K562 (cell line): Measurements from ENCODE around the gene CUL3. TPM values are rescaled to one million over a fixed set of nuclear protein-coding genes. Genes with fewer than 3 reads are reported as not detected.

Source experiments
- CHD1 ChIP-seq: fragments of 200-600 bp; sonication (generic); IDR thresholded peaks from one replicate; pipeline ENCODE4 v1.6.1; 2012; ENCODE audit warnings: mild to moderate bottlenecking, moderate library complexity, low read length, inconsistent platforms
- CXXC5 ChIP-seq: fragments of 250-450 bp; sonication (Bioruptor Pico); IDR thresholded peaks from 2 replicates; pipeline ENCODE4 v1.8.0; 2022; ENCODE audit warnings: inconsistent platforms, mild to moderate bottlenecking, moderate library complexity
- GABPA ChIP-seq: fragments of 200-800 bp; sonication (Bioruptor generic); conservative IDR thresholded peaks from 2 replicates; pipeline ENCODE4 v1.6.1; 2016; ENCODE audit warnings: low read depth, missing genetic modification characterization, missing compliant biosample characterization
- HMGXB4 ChIP-seq: sonication (generic); formaldehyde crosslinking; IDR thresholded peaks from 2 replicates; pipeline ENCODE4 v1.8.1; 2023; ENCODE audit warnings: mild to moderate bottlenecking, missing genetic modification reagents
- POLR2G ChIP-seq: fragments of 200-400 bp; formaldehyde crosslinking; IDR thresholded peaks from 2 replicates; pipeline ENCODE4 v1.6.1; 2017; ENCODE audit warnings: low read depth, mild to moderate bottlenecking, antibody characterized with exemption, low read length, moderate library complexity
- RBBP5 ChIP-seq: fragments of 200-600 bp; sonication (generic); IDR thresholded peaks from 2 replicates; pipeline ENCODE4 v1.6.1; 2012; ENCODE audit warnings: borderline replicate concordance, mild to moderate bottlenecking, low read length, control low read depth, inconsistent platforms; ENCODE audit not compliant: insufficient read depth, poor library complexity, severe bottlenecking
- ZBTB40 ChIP-seq, 2 experiments: fragments of 450-650 bp in 1 of 2; sonication (generic) in 1 of 2; formaldehyde crosslinking in 1 of 2; IDR thresholded peaks; 2 replicates each; pipeline versions ENCODE4 v1.7.1 to v1.9.0; 2016 to 2022; ENCODE audit warnings: inconsistent platforms in 1 of 2, mild to moderate bottlenecking in 1 of 2, missing genetic modification reagents in 1 of 2
- ZNF175 ChIP-seq: fragments of 200-800 bp; sonication (Bioruptor generic); IDR thresholded peaks from 2 replicates; pipeline ENCODE4 v1.6.1; 2016; ENCODE audit warnings: low read depth, mild to moderate bottlenecking, missing genetic modification characterization, missing compliant biosample characterization
- ZNF639 ChIP-seq, 2 experiments: fragments of 200-800 bp in 1 of 2; sonication (Bioruptor generic) in 1 of 2; sonication (generic) in 1 of 2; formaldehyde crosslinking in 1 of 2; IDR thresholded peaks in 1 of 2; conservative IDR thresholded peaks in 1 of 2; 2 replicates each; pipeline versions ENCODE4 v1.5.0 to v1.6.1; 2016 to 2020; ENCODE audit warnings: missing compliant biosample characterization in 1 of 2, missing genetic modification characterization in 1 of 2, missing genetic modification reagents in 1 of 2
- ZNF695 ChIP-seq: fragments of 450-650 bp; formaldehyde crosslinking; IDR thresholded peaks from 2 replicates; pipeline ENCODE4 v1.4.0; 2020; ENCODE audit warnings: mild to moderate bottlenecking, moderate library complexity
- polyA plus RNA-seq, 8 experiments: library from polyadenylated mRNA; depleted of rRNA in 4 of 8; stranded (reverse) in 5 of 8; unstranded in 3 of 8; fragments of >200 nt; fragmentation: Nextera tagmentation in 2 of 8; fragmentation: Illumina TruSeq in 1 of 8; extraction: Ambion mirVana in 2 of 8; extraction: Trizol in 1 of 8; gene quantifications; 2 replicates each; pipeline versions ENCODE4 v1.2.1 to v1.2.3, GENCODE V29; 2011 to 2014; ENCODE audit warnings: inconsistent platforms in 1 of 8, missing spikeins in 1 of 8
- total RNA-seq, 7 experiments: library from RNA; depleted of rRNA in 6 of 7; stranded (reverse); fragments of >200 nt in 6 of 7; fragmentation: Illumina TruSeq in 2 of 7; extraction: Trizol in 2 of 7; gene quantifications; 2 replicates each; pipeline versions ENCODE4 v1.2.1 to v1.2.3, GENCODE V29; 2011 to 2021; ENCODE audit warnings: low replicate concordance in 1 of 7

Gene CUL3
- total and polyA plus RNA-seq, 9 of the 15 experiments (the other 6 are each of a cell fraction or from before 2014, with no cell fraction given): 31.5 to 71.9 (median 56.4) TPM

GRCh38 chr2:224584785-224585210 is 365 bp downstream of the CUL3 start (continued):
- 0 out of 4 replicates have a peak, but pooled peaks of 1 of the 2 experiments have one; percentile 9 for TF ChIP-seq ZNF639 (CRISPR knock-in tag; conservative IDR thresholded peaks at IDR 0.05 in 1 of 2, IDR thresholded peaks at IDR 0.05 in 1 of 2)
- TF ChIP-seq RBBP5: peak; percentile 77
- TF ChIP-seq ZNF175 (CRISPR knock-in tag): no peak
- peak; percentile 81 for TF ChIP-seq CHD1
- peak; percentile 85 for TF ChIP-seq GABPA (tag)
- no peak for TF ChIP-seq ZNF695
- TF ChIP-seq HMGXB4 (CRISPR knock-in tag): no peak
- TF ChIP-seq POLR2G: peak; percentile 54
- peak; percentile 13; the same call in 1 of the 2 replicates for TF ChIP-seq CXXC5 (CRISPR knock-in tag)
- 0 out of 2 replicates have a peak, but pooled peaks have one; percentile 20 for TF ChIP-seq ZBTB40 (IDR thresholded peaks at IDR 0.05)
- TF ChIP-seq ZBTB40 (CRISPR knock-in tag; IDR thresholded peaks at IDR 0.05): no peak
